Measurements from ENCODE around the gene IFT122.
"Not testable (repeated sequence)": the region's sequence is repeated elsewhere in the genome, so short reads cannot be mapped to it uniquely, and the experiment has no call there.

IFT122 gene

DNA sequence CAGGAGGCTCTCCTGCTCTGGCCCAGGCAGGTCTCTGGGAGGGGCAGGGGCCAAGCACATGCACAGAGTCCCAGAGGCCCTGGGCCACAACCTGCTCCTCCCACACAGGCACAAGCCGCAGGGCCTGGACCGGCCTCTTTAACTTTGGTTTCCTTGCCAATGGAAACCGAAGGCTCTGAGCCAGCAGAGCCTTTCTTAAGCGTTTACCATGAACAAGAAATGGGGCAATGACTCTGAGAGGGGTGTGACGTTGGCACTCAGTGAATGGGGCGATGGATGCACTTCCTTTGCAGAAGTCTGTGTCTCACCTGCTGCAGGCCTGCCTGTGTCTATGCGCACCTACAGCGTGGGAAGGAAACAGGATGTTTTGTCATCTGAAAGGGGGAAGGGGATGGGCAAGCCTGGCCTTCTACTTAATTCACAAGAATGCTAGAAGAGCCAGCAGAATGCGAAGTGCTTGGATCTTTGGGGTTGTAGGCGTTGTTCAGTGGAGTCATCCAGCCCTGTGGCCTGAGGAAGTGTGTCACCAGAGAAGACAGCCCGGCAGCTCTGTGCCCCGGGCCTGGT lies 41.8 kb downstream of the IFT122 start:
- TF ChIP-seq, protein P1, sequence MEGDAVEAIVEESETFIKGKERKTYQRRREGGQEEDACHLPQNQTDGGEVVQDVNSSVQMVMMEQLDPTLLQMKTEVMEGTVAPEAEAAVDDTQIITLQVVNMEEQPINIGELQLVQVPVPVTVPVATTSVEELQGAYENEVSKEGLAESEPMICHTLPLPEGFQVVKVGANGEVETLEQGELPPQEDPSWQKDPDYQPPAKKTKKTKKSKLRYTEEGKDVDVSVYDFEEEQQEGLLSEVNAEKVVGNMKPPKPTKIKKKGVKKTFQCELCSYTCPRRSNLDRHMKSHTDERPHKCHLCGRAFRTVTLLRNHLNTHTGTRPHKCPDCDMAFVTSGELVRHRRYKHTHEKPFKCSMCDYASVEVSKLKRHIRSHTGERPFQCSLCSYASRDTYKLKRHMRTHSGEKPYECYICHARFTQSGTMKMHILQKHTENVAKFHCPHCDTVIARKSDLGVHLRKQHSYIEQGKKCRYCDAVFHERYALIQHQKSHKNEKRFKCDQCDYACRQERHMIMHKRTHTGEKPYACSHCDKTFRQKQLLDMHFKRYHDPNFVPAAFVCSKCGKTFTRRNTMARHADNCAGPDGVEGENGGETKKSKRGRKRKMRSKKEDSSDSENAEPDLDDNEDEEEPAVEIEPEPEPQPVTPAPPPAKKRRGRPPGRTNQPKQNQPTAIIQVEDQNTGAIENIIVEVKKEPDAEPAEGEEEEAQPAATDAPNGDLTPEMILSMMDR (IDR thresholded peaks at IDR 0.05; ENCODE audit: low read depth, low read length), result no peak
- no peaks in the 10 kb centered on the region for H3K9me3 ChIP-seq (ENCODE audit: severe bottlenecking)
- peaks cover 51% of the 10 kb centered on the region for H3K36me3 ChIP-seq
- no peak overlapping the region for H3K4me3 ChIP-seq (ENCODE audit: low read depth, low read length)
- no peak overlapping the region for H3K27ac ChIP-seq
- no peaks in the 10 kb centered on the region for H3K27me3 ChIP-seq (ENCODE audit: insufficient read depth, low read depth, severe bottlenecking)
- no peak for DNase-seq

- Histone ChIP-seq H3K36me3 (peaks cover 43% of the 10 kb centered on the region), H3K4me3 (ENCODE audit: low read depth, low read length) (no peak overlapping the region), H3K27me3 (ENCODE audit: insufficient read depth, low read depth, severe bottlenecking) (no peaks in the 10 kb centered on the region), H3K9me3 (ENCODE audit: severe bottlenecking) (no peaks in the 10 kb centered on the region), H3K27ac (no peak overlapping the region)
- DNase-seq, result peak; percentile 21
- TF ChIP-seq, protein P1 (IDR thresholded peaks at IDR 0.05; ENCODE audit: low read depth, low read length), result peak; percentile 41
Measured at GRCh38 chr3:129482721-129483120, 42.7 kb downstream of the IFT122 start.

DNA sequence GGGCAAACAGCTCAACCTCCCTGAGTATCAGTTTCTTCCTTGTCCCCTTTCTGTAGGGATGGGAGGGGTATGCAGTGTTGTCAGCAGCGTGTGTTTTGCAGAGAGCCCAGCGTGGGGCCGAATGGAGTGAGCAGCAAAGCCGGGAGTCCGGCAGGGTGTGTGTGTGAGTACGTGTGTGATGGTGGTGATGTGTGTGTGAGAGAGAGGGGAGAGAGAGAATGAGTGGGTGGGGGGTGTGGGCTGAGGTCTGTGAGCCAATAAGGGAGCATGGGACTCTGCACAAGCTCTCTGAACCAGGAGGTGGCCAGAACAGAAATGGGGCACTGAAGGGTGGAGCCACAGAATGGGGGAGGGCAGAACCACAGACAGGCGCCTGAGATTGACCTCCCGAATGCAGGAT lies 43.8 kb downstream of the IFT122 start:
- no peaks in the 10 kb centered on the region for H3K9me3 ChIP-seq (ENCODE audit: severe bottlenecking)
- TF ChIP-seq, protein P1 (IDR thresholded peaks at IDR 0.05; ENCODE audit: low read depth, low read length), result no peak
- H3K36me3 ChIP-seq, result peaks cover 31% of the 10 kb centered on the region
- H3K27me3 ChIP-seq (ENCODE audit: insufficient read depth, low read depth, severe bottlenecking), result no peaks in the 10 kb centered on the region
- no peak for DNase-seq
- no peak overlapping the region for H3K27ac ChIP-seq
- no peak overlapping the region for H3K4me3 ChIP-seq (ENCODE audit: low read depth, low read length)

- H3K27me3 ChIP-seq (ENCODE audit: insufficient read depth, low read depth, severe bottlenecking); DNase-seq; H3K27ac ChIP-seq; H3K9me3 ChIP-seq (ENCODE audit: severe bottlenecking); H3K4me3 ChIP-seq (ENCODE audit: low read depth, low read length): not testable (repeated sequence)
- H3K36me3 ChIP-seq, result peaks cover 21% of the 10 kb centered on the region
Measured at GRCh38 chr3:129485146-129485545, 45.1 kb downstream of the IFT122 start.

GRCh38 chr3:129485721-129486663 lies 46.0 kb downstream of the IFT122 start:
- Histone ChIP-seq H3K36me3 (peaks cover 15% of the 10 kb centered on the region), H3K9me3 (ENCODE audit: severe bottlenecking) (no peaks in the 10 kb centered on the region), H3K4me3 (ENCODE audit: low read depth, low read length) (no peak overlapping the region), H3K27me3 (ENCODE audit: insufficient read depth, low read depth, severe bottlenecking) (no peaks in the 10 kb centered on the region), H3K27ac (no peak overlapping the region)
- no peak for DNase-seq
- TF ChIP-seq, protein P1 (IDR thresholded peaks at IDR 0.05; ENCODE audit: low read depth, low read length), result no peak

GRCh38 chr3:129486664-129487035 lies 46.6 kb downstream of the IFT122 start:
- H3K36me3 ChIP-seq, result peaks cover 16% of the 10 kb centered on the region
- DNase-seq, result no peak
- no peaks in the 10 kb centered on the region for H3K27me3 ChIP-seq (ENCODE audit: insufficient read depth, low read depth, severe bottlenecking)
- TF ChIP-seq, protein P1 (IDR thresholded peaks at IDR 0.05; ENCODE audit: low read depth, low read length), result no peak
- H3K4me3 ChIP-seq (ENCODE audit: low read depth, low read length), result no peak overlapping the region
- no peak overlapping the region for H3K27ac ChIP-seq
- H3K9me3 ChIP-seq (ENCODE audit: severe bottlenecking), result no peaks in the 10 kb centered on the region

Data from WERI-Rb-1 (cell line).